GM10248 (cell line): ENCODE results near the gene ADTRP.

ENCODE experiments used
- CTCF ChIA-PET: fragments of 300-600 bp; sonication (Branson Sonifier 250); formaldehyde crosslinking; extraction: SDS; loops from one replicate; lab custom pipeline; 2021; ENCODE audit warnings: antibody characterized with exemption; lab: Yijun Ruan, JAX
- POLR2A ChIA-PET: fragments of 350-650 bp; sonication (Branson Sonifier 250); formaldehyde crosslinking; extraction: SDS; loops from one replicate; lab custom pipeline; 2020; ENCODE audit warnings: antibody characterized with exemption; lab: Yijun Ruan, JAX
- DNase-seq: peaks from one replicate; pipeline ENCODE4 v3.0.0; 2012; ENCODE audit errors: extremely low spot score
- CTCF ChIP-seq: IDR thresholded peaks from 2 replicates; pipeline ENCODE4 v1.5.1; 2012; ENCODE audit warnings: mild to moderate bottlenecking, low read depth; ENCODE audit errors: extremely low read depth, missing control alignments, control extremely low read depth

Gene ADTRP

DNA sequence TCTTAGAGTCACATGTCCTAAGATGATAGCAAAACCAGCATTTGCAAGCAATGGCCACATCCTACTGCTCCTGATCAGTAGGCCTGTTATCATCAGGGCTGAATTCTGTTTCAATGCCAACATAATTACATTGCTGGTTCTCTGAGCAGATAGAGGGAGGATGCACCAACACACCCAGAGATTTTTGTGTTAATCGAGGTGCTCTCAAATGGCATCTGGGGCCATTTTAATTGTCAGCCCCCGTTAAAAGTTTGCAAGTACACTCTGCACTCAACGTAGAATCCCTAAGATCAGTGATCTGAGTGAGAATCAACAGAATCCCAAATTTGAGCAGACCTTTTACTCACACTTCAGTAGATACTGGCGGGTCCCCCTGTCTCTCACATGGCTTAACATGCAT is 24.8 kb downstream of the ADTRP start:
- TF ChIP-seq CTCF: no peak
- ChIA-PET POLR2A (no interaction called here), CTCF (interaction anchor here (0.6 to 3.7 kb wide), 4 partner anchors 10 to 53 kb away, joined by 3 to 16 read pairs (median 10); no protein-coding TSS in a partner anchor)
- no peak for DNase-seq

GRCh38 chr6:11752360-11752759 is 26.2 kb downstream of the ADTRP start:
- POLR2A ChIA-PET: no interaction called here
- no peak for DNase-seq
- no peak for TF ChIP-seq CTCF
- CTCF ChIA-PET: interaction anchor here (1.0 to 3.7 kb wide), 4 partner anchors 10 to 22 kb away, joined by 4 to 16 read pairs (median 10); no protein-coding TSS in a partner anchor

DNA sequence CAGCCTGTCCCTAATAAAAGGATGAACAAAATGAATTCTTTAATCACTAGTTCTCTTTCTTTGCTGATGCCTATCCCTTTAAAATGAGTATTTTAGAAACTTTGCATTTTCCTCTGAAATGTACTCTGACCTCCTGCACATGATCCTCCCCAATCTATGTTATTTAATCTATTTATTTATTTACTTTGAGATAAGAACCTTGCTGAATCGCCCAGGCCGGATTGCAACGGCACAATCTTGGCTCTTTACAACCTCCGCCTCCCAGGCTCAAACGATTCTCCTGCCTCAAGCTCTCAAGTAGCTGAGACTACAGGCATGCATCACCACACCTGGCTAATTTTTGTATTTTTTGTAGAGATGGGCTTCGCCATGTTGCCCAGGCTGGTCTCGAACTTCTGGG is 27.9 kb downstream of the ADTRP start:
- CTCF ChIA-PET: no interaction called here

DNA sequence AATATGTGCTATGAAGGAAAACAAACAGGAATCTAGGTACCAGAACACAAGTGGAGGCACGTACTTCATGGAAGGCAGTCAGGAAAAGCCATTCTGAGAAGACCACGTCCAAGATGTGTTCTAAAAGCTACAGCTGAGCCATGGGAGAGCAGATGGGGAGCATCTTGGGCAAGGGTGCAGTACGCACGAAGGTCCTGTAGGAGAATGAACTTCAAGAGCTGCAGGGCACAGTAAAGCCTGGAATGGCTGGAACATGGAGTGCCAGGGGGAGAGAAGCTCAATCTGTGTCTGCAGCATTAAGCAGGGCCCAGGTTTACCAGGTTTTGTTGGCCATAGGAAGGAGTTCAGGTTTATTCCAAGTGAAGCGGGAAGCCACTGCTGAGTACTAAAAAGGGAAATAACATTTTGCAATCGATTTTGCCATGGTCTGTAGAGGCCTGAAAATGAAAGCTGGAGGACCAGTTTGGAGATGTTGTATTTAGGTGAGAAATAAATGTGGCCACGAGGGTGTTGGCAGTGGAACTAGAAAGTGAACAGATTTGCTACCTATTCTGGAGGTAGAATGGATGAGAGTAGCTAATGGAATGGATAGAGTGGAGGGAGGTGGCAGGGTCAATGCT is 29.9 kb downstream of the ADTRP start:
- no peak for TF ChIP-seq CTCF
- ChIA-PET POLR2A (no interaction called here), CTCF (interaction anchor here (1.0 to 2.1 kb wide), 5 partner anchors 8 to 25 kb away, joined by 3 to 12 read pairs (median 4); no protein-coding TSS in a partner anchor)
- DNase-seq: no peak

More for the DNA sequence above, 27.9 kb downstream of the ADTRP start:
- TF ChIP-seq CTCF: no peak
- POLR2A ChIA-PET: no interaction called here
- DNase-seq: no peak

DNA sequence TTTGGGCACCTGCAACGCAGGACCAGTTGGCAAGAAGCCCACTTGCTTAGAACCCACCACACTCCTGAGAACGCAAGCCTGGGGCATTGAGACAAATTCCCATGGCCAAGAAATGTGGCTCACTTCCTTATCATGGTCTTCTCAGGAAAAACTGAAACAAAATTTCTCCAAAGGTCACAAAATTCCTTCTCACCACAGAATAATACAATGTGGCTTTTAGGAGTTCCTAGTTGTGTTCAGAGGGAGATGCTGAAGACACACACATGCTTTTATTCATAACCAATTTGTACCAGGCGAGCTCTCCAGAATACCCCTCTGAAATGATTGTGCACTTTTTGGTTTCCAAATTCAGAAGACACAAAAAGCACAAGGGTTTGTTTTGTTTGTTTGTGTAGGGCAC is 31.6 kb downstream of the ADTRP start:
- ChIA-PET CTCF (interaction anchor here (1.5 kb wide), 1 partner anchor 9 kb away, joined by 5 read pairs; no protein-coding TSS in a partner anchor), POLR2A (no interaction called here)
- no peak for DNase-seq
- no peak for TF ChIP-seq CTCF

GRCh38 chr6:11744753-11745152 is 33.9 kb downstream of the ADTRP start:
- CTCF ChIA-PET: interaction anchor here (1.1 to 3.4 kb wide), 3 partner anchors 12 to 32 kb away, joined by 3 to 10 read pairs (median 5); no protein-coding TSS in a partner anchor
- DNase-seq: no peak
- no peak for TF ChIP-seq CTCF

More at GRCh38 chr6:11744753-11745152, 33.9 kb downstream of the ADTRP start:
- POLR2A ChIA-PET: no interaction called here
